CD8-positive, alpha-beta memory T cell (primary cell): ENCODE results near the gene USP9X. TPM values are rescaled to one million over a fixed set of nuclear protein-coding genes. Genes with fewer than 3 reads are reported as not detected.
"Not testable (repeated sequence)": the region's sequence is repeated elsewhere in the genome, so short reads cannot be mapped to it uniquely, and the experiment has no call there.

ENCODE experiments used
- CTCF ChIA-PET: fragments of 350-600 bp; sonication (Branson Sonifier 250); formaldehyde crosslinking; loops from one replicate; lab custom pipeline; 2021; ENCODE audit warnings: antibody characterized with exemption; lab: Charles Lee
- POLR2A ChIA-PET: fragments of 350-600 bp; sonication (Branson Sonifier 250); formaldehyde crosslinking; loops from one replicate; lab custom pipeline; 2021; ENCODE audit warnings: antibody characterized with exemption; lab: Charles Lee
- DNase-seq, 5 donors: peaks; one replicate each; pipeline versions ENCODE4 v3.0.0 to v3.0.0-alpha.2; 2020 to 2022; ENCODE audit warnings: mixed read lengths in 1 of 5
- H3K27ac ChIP-seq: one replicate; pipeline ENCODE4 v1.7.0; 2013; ENCODE audit warnings: low read depth, mild to moderate bottlenecking, low read length, moderate library complexity
- H3K27me3 ChIP-seq: 2 replicates; pipeline ENCODE4 v1.7.0; 2013; ENCODE audit warnings: low read length, mild to moderate bottlenecking; ENCODE audit not compliant: insufficient read depth, poor library complexity, severe bottlenecking
- H3K36me3 ChIP-seq: 2 replicates; pipeline ENCODE4 v1.7.0; 2013; ENCODE audit warnings: mild to moderate bottlenecking, low read length, moderate library complexity; ENCODE audit not compliant: insufficient read depth
- H3K4me1 ChIP-seq: 2 replicates; pipeline ENCODE4 v1.7.0; 2013; ENCODE audit warnings: mild to moderate bottlenecking, low read length, moderate library complexity; ENCODE audit not compliant: insufficient read depth
- H3K4me3 ChIP-seq: 2 replicates; pipeline ENCODE4 v1.7.0; 2013; ENCODE audit warnings: mild to moderate bottlenecking, low read length
- H3K9me3 ChIP-seq: 2 replicates; pipeline ENCODE4 v1.7.0; 2013; ENCODE audit warnings: mild to moderate bottlenecking, low read length
- H3K27ac Mint-ChIP-seq, 8 donors: one replicate each; pipeline ENCODE4 v1.8.0; 2020 to 2021; ENCODE audit warnings: mixed read lengths in 8 of 8, mild to moderate bottlenecking in 6 of 8, inconsistent platforms in 3 of 8, moderate library complexity in 3 of 8
- H3K27me3 Mint-ChIP-seq, 2 donors: one replicate each; pipeline ENCODE4 v1.8.0; 2020 to 2021; ENCODE audit warnings: mixed read lengths in 2 of 2, mild to moderate bottlenecking in 1 of 2, moderate library complexity in 1 of 2
- H3K36me3 Mint-ChIP-seq, 3 donors: one replicate each; pipeline ENCODE4 v1.8.0; 2020 to 2021; ENCODE audit warnings: mixed read lengths in 3 of 3, inconsistent platforms in 1 of 3, mild to moderate bottlenecking in 1 of 3
- H3K4me1 Mint-ChIP-seq, 3 donors: one replicate each; pipeline ENCODE4 v1.8.0; 2020 to 2021; ENCODE audit warnings: mixed read lengths in 3 of 3, inconsistent platforms in 1 of 3, mild to moderate bottlenecking in 1 of 3
- H3K4me3 Mint-ChIP-seq, 7 donors: one replicate each; pipeline ENCODE4 v1.8.0; 2020 to 2021; ENCODE audit warnings: mixed read lengths in 7 of 7, mild to moderate bottlenecking in 6 of 7, moderate library complexity in 4 of 7, inconsistent platforms in 2 of 7
- H3K9me3 Mint-ChIP-seq, 5 donors: one replicate each; pipeline ENCODE4 v1.8.0; 2020 to 2022; ENCODE audit warnings: mixed read lengths in 5 of 5, mild to moderate bottlenecking in 3 of 5, moderate library complexity in 2 of 5, inconsistent platforms in 1 of 5
- polyA plus RNA-seq: library from polyadenylated mRNA; unstranded; fragments of 300-500 nt; fragmentation: Illumina TruSeq; gene quantifications from one replicate; pipeline ENCODE4 v1.2.3, GENCODE V29; 2021
- total RNA-seq, 2 experiments: library from RNA; stranded (reverse); gene quantifications; one replicate each; pipeline ENCODE4 v1.2.3, GENCODE V29; 2021

Gene USP9X
- total and polyA plus RNA-seq, 3 experiments from 2014 or later, result 27.1 to 54.5 (median 53.7) TPM

GRCh38 chrX:41150043-41150442 lies 64.8 kb downstream of the USP9X start:
- H3K27ac Mint-ChIP-seq, result no peak overlapping the region
- H3K9me3 Mint-ChIP-seq, result no peaks in the 10 kb centered on the region
- H3K27me3 ChIP-seq, result no peaks in the 10 kb centered on the region
- H3K36me3 Mint-ChIP-seq, result peaks cover 13 to 75% (median 30%) of the 10 kb centered on the region in 3 donors
- no peak overlapping the region for H3K4me3 Mint-ChIP-seq
- ChIA-PET CTCF (no interaction called here), POLR2A (no interaction called here)
- no peak overlapping the region for H3K4me3 ChIP-seq
- peaks cover 5% of the 10 kb centered on the region in 3 donors for H3K4me1 Mint-ChIP-seq
- H3K27me3 Mint-ChIP-seq, result no peaks in the 10 kb centered on the region
- no peaks in the 10 kb centered on the region for H3K4me1 ChIP-seq
- H3K9me3 ChIP-seq, result no peaks in the 10 kb centered on the region
- no peak overlapping the region for H3K27ac ChIP-seq
- H3K36me3 ChIP-seq, result peaks cover 29% of the 10 kb centered on the region
- no peak for DNase-seq

- H3K36me3 Mint-ChIP-seq, result peaks cover 13 to 68% (median 30%) of the 10 kb centered on the region in 3 donors
- POLR2A ChIA-PET, H3K9me3 Mint-ChIP-seq, H3K4me1 ChIP-seq, H3K4me1 Mint-ChIP-seq, H3K4me3 Mint-ChIP-seq, H3K27ac ChIP-seq, H3K4me3 ChIP-seq, CTCF ChIA-PET, H3K9me3 ChIP-seq, H3K27ac Mint-ChIP-seq, H3K27me3 ChIP-seq, DNase-seq, H3K27me3 Mint-ChIP-seq: not testable (repeated sequence)
- H3K36me3 ChIP-seq, result peaks cover 25% of the 10 kb centered on the region
Measured at GRCh38 chrX:41151726-41152125, 66.5 kb downstream of the USP9X start.

DNA sequence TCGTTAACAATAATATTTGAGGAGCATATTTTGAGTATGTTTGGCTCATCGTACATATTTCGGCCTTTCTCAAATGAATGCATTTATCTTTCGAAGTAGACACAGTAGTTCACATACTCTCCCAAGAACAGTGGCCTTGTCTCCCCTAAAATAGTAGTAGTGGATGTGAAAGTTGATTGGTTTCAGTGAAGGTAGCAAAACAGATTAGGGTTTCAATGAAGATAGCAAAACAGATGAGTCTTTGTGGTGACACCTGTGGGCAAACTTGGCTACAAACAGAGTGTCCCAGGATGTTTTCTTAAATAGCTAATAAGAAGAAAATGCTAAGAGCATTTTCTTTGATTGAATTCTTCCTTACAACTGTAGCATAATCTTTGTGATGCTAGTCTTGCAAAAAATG lies 67.0 kb downstream of the USP9X start:
- no peaks in the 10 kb centered on the region for H3K27me3 ChIP-seq
- H3K4me1 ChIP-seq, result no peaks in the 10 kb centered on the region
- CTCF ChIA-PET, result no interaction called here
- peak overlapping the region in 1 of 8 donors; percentile 3 for H3K27ac Mint-ChIP-seq
- peaks cover 25% of the 10 kb centered on the region for H3K36me3 ChIP-seq
- peaks cover 0 to 2% (median 0%) of the 10 kb centered on the region in 3 donors for H3K4me1 Mint-ChIP-seq
- no peak overlapping the region for H3K27ac ChIP-seq
- POLR2A ChIA-PET, result no interaction called here
- H3K4me3 Mint-ChIP-seq, result no peak overlapping the region
- no peaks in the 10 kb centered on the region for H3K9me3 ChIP-seq
- no peak overlapping the region for H3K4me3 ChIP-seq
- no peaks in the 10 kb centered on the region for H3K27me3 Mint-ChIP-seq
- no peak for DNase-seq
- H3K9me3 Mint-ChIP-seq, result no peaks in the 10 kb centered on the region
- peaks cover 13 to 67% (median 29%) of the 10 kb centered on the region in 3 donors for H3K36me3 Mint-ChIP-seq

DNA sequence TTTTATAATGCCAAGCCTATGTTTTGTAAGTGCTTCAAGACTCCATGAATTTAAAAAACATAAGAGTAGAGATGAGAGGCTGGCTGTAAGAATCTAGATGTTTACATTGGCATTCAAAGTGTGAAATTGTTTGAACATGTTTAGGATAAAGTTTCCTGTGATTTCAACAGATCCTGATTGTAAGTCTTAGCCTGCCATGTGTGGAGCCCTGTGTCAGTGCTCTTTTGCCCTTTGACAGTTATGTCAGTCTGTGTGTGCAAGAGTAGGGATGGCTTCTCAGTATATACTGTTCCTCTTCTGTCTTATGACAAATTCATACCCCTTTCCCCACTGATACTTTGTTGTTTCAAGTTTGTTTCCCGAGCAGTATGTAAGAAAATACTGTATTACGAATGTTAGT lies 68.2 kb downstream of the USP9X start:
- H3K9me3 ChIP-seq, result no peaks in the 10 kb centered on the region
- H3K27me3 ChIP-seq, result no peaks in the 10 kb centered on the region
- no peak overlapping the region for H3K27ac ChIP-seq
- H3K27me3 Mint-ChIP-seq, result no peaks in the 10 kb centered on the region
- H3K4me1 ChIP-seq, result no peaks in the 10 kb centered on the region
- DNase-seq, result no peak
- peaks cover 6 to 70% (median 29%) of the 10 kb centered on the region in 3 donors for H3K36me3 Mint-ChIP-seq
- H3K27ac Mint-ChIP-seq, result no peak overlapping the region
- H3K4me3 Mint-ChIP-seq, result no peak overlapping the region
- H3K4me1 Mint-ChIP-seq, result peaks cover 0 to 2% (median 0%) of the 10 kb centered on the region in 3 donors
- H3K9me3 Mint-ChIP-seq, result no peaks in the 10 kb centered on the region
- H3K4me3 ChIP-seq, result no peak overlapping the region
- CTCF ChIA-PET, result no interaction called here
- POLR2A ChIA-PET, result no interaction called here
- peaks cover 20% of the 10 kb centered on the region for H3K36me3 ChIP-seq

GRCh38 chrX:41153957-41154356 lies 68.7 kb downstream of the USP9X start:
- no peak for DNase-seq
- no peaks in the 10 kb centered on the region for H3K27me3 ChIP-seq
- no peaks in the 10 kb centered on the region for H3K9me3 ChIP-seq
- no peaks in the 10 kb centered on the region for H3K9me3 Mint-ChIP-seq
- H3K27ac Mint-ChIP-seq, result no peak overlapping the region
- peaks cover 15% of the 10 kb centered on the region for H3K36me3 ChIP-seq
- H3K27me3 Mint-ChIP-seq, result no peaks in the 10 kb centered on the region
- H3K4me1 Mint-ChIP-seq, result peaks cover 0 to 2% (median 0%) of the 10 kb centered on the region in 3 donors
- no peak overlapping the region for H3K27ac ChIP-seq
- no peaks in the 10 kb centered on the region for H3K4me1 ChIP-seq
- H3K4me3 ChIP-seq, result no peak overlapping the region
- H3K4me3 Mint-ChIP-seq, result no peak overlapping the region
- peaks cover 4 to 68% (median 26%) of the 10 kb centered on the region in 3 donors for H3K36me3 Mint-ChIP-seq
- ChIA-PET POLR2A (no interaction called here), CTCF (no interaction called here)

DNA sequence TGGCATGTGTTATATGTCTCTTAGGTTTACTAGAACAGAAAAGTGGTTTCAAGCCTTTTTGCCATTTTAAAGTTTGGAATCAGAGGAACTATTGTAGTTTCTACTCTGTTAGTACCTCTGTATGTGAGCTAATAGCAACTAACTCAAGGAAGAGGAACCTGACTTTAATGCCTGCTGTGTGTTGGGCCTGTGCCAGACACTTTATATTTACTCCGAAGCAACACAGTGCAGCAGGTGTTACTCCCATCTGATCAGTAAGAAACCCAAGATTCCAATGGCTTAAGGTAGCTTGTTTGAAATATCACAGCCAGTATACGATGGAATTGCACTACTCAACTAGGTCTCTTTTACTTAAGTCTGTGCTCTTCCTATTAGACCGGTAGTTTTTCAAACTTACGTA lies 79.2 kb downstream of the USP9X start:
- Histone ChIP-seq H3K36me3 (peaks cover 9% of the 10 kb centered on the region), H3K27ac (no peak overlapping the region), H3K4me3 (no peak overlapping the region), H3K27me3 (no peaks in the 10 kb centered on the region), H3K4me1 (no peaks in the 10 kb centered on the region), H3K9me3 (no peaks in the 10 kb centered on the region)
- H3K9me3 Mint-ChIP-seq, result no peaks in the 10 kb centered on the region
- no peak for DNase-seq
- H3K4me1 Mint-ChIP-seq, result peaks cover 3 to 7% (median 4%) of the 10 kb centered on the region in 3 donors
- H3K4me3 Mint-ChIP-seq, result no peak overlapping the region
- no peaks in the 10 kb centered on the region for H3K27me3 Mint-ChIP-seq
- CTCF ChIA-PET, result no interaction called here
- POLR2A ChIA-PET, result no interaction called here
- H3K27ac Mint-ChIP-seq, result no peak overlapping the region
- peaks cover 0 to 58% (median 26%) of the 10 kb centered on the region in 3 donors for H3K36me3 Mint-ChIP-seq

DNA sequence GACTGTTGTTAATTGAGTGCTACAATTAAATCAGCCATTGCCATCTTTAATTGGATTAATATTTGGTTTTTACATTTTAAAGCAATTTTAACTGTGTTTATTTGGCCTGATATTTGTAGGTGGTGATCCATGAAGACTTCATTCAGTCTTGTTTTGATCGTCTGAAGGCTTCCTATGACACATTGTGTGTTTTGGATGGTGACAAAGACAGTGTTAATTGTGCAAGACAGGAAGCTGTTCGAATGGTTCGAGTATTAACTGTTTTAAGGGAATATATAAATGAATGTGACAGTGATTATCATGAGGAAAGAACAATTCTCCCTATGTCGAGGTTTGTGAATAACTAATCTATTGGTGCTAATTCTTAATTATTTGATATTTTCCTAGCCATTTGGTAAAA lies 82.6 kb downstream of the USP9X start:
- Histone ChIP-seq H3K27ac (no peak overlapping the region), H3K27me3 (no peaks in the 10 kb centered on the region), H3K9me3 (no peaks in the 10 kb centered on the region), H3K4me3 (no peak overlapping the region), H3K4me1 (no peaks in the 10 kb centered on the region), H3K36me3 (peaks cover 13% of the 10 kb centered on the region)
- ChIA-PET CTCF (no interaction called here), POLR2A (no interaction called here)
- Mint-ChIP-seq H3K27ac (peak overlapping the region in 1 of 8 donors; percentile 27), H3K36me3 (peaks cover 5 to 67% (median 23%) of the 10 kb centered on the region in 3 donors), H3K9me3 (no peaks in the 10 kb centered on the region), H3K27me3 (no peaks in the 10 kb centered on the region), H3K4me1 (peaks cover 0 to 5% (median 1%) of the 10 kb centered on the region in 3 donors), H3K4me3 (no peak overlapping the region)
- DNase-seq, result no peak

GRCh38 chrX:41176263-41176662 lies 91.0 kb downstream of the USP9X start:
- ChIA-PET POLR2A (no interaction called here), CTCF (no interaction called here)
- no peaks in the 10 kb centered on the region for H3K27me3 ChIP-seq
- Mint-ChIP-seq H3K27me3 (no peaks in the 10 kb centered on the region), H3K36me3 (peaks cover 4 to 57% (median 21%) of the 10 kb centered on the region in 3 donors), H3K27ac (peak overlapping the region in 3 of 8 donors; percentile 38 to 88 (median 47)), H3K4me1 (peaks cover 33 to 46% (median 45%) of the 10 kb centered on the region in 3 donors), H3K4me3 (no peak overlapping the region), H3K9me3 (no peaks in the 10 kb centered on the region)
- peaks cover 6% of the 10 kb centered on the region for H3K36me3 ChIP-seq
- H3K9me3 ChIP-seq, result no peaks in the 10 kb centered on the region
- H3K27ac ChIP-seq, result no peak overlapping the region
- H3K4me1 ChIP-seq, result peaks cover 13% of the 10 kb centered on the region
- no peak overlapping the region for H3K4me3 ChIP-seq
- no peak for DNase-seq
